ENCODE data around the gene RAB44.

DNA sequence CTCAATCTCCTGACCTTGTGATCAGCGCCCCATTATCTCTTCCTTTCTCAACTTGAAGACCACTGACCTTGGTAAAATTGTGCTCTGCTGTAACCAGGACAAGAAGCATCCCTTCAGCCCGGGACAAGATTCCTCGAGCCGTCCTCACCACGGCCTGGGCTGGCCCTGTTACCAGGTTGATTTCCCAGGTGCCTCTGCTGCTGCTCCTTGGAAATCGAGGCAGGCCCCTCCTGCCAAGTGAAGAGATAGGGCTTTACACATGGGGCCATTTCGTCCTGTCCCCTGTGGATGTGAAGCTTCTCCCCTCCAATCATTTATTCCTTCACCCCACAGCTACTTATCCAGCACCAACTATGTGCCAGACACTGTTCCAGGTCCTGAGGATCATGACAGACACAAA lies 21.5 kb downstream of the RAB44 start:
- TF ChIP-seq, protein P1, sequence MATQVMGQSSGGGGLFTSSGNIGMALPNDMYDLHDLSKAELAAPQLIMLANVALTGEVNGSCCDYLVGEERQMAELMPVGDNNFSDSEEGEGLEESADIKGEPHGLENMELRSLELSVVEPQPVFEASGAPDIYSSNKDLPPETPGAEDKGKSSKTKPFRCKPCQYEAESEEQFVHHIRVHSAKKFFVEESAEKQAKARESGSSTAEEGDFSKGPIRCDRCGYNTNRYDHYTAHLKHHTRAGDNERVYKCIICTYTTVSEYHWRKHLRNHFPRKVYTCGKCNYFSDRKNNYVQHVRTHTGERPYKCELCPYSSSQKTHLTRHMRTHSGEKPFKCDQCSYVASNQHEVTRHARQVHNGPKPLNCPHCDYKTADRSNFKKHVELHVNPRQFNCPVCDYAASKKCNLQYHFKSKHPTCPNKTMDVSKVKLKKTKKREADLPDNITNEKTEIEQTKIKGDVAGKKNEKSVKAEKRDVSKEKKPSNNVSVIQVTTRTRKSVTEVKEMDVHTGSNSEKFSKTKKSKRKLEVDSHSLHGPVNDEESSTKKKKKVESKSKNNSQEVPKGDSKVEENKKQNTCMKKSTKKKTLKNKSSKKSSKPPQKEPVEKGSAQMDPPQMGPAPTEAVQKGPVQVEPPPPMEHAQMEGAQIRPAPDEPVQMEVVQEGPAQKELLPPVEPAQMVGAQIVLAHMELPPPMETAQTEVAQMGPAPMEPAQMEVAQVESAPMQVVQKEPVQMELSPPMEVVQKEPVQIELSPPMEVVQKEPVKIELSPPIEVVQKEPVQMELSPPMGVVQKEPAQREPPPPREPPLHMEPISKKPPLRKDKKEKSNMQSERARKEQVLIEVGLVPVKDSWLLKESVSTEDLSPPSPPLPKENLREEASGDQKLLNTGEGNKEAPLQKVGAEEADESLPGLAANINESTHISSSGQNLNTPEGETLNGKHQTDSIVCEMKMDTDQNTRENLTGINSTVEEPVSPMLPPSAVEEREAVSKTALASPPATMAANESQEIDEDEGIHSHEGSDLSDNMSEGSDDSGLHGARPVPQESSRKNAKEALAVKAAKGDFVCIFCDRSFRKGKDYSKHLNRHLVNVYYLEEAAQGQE (IDR thresholded peaks at IDR 0.05; ENCODE audit: insufficient read depth in 1 of 2, low read depth in 2 of 2, low read length in 1 of 2): no peak
- TF ChIP-seq, protein P2, sequence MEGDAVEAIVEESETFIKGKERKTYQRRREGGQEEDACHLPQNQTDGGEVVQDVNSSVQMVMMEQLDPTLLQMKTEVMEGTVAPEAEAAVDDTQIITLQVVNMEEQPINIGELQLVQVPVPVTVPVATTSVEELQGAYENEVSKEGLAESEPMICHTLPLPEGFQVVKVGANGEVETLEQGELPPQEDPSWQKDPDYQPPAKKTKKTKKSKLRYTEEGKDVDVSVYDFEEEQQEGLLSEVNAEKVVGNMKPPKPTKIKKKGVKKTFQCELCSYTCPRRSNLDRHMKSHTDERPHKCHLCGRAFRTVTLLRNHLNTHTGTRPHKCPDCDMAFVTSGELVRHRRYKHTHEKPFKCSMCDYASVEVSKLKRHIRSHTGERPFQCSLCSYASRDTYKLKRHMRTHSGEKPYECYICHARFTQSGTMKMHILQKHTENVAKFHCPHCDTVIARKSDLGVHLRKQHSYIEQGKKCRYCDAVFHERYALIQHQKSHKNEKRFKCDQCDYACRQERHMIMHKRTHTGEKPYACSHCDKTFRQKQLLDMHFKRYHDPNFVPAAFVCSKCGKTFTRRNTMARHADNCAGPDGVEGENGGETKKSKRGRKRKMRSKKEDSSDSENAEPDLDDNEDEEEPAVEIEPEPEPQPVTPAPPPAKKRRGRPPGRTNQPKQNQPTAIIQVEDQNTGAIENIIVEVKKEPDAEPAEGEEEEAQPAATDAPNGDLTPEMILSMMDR (IDR thresholded peaks at IDR 0.05): no peak
- TF ChIP-seq POLR2AphosphoS5 (IDR thresholded peaks at IDR 0.05; ENCODE audit: low read depth, low read length): no peak
